H1 (cell line): ENCODE measurements around the gene HHAT. TPM values are rescaled to one million over a fixed set of nuclear protein-coding genes. Genes with fewer than 3 reads are reported as not detected.

Experiments used
- KDM1A ChIP-seq: fragments of 200-600, 300-600 bp; sonication (generic); IDR thresholded peaks from 2 replicates; pipeline ENCODE4 v1.7.1; 2016; ENCODE audit warnings: mild to moderate bottlenecking, low read length, borderline replicate concordance
- NANOG ChIP-seq: IDR thresholded peaks from 2 replicates; pipeline ENCODE4 v1.6.1; 2011; ENCODE audit warnings: low read length, low read depth, mild to moderate bottlenecking, inconsistent platforms; ENCODE audit not compliant: insufficient read depth, poor library complexity, severe bottlenecking
- RAD21 ChIP-seq, 2 experiments: IDR thresholded peaks in 1 of 2; conservative IDR thresholded peaks in 1 of 2; 2 replicates each; pipeline ENCODE4 v1.6.1; 2011; ENCODE audit warnings: low read depth in 2 of 2, low read length in 2 of 2, improper control_type of control experiment in 1 of 2, inconsistent platforms in 1 of 2, mild to moderate bottlenecking in 1 of 2, moderate library complexity in 1 of 2
- SAP30 ChIP-seq: fragments of 300-600 bp; sonication (generic); IDR thresholded peaks from 2 replicates; pipeline ENCODE4 v1.7.1; 2012; ENCODE audit warnings: low read length, moderate library complexity, mild to moderate bottlenecking, inconsistent platforms; ENCODE audit not compliant: insufficient read depth, insufficient replicate concordance
- SP4 ChIP-seq: IDR thresholded peaks from 2 replicates; pipeline ENCODE4 v1.6.1; 2012; ENCODE audit warnings: low read length, inconsistent platforms
- polyA plus RNA-seq, 7 experiments: library from polyadenylated mRNA; depleted of rRNA in 3 of 7; stranded (reverse) in 5 of 7; unstranded in 2 of 7; fragments of >200 nt in 5 of 7; fragments of 200-250 nt in 2 of 7; gene quantifications; 1 replicate in 5 of 7; 2 replicates in 1 of 7; 4 replicates in 1 of 7; pipeline versions ENCODE4 v1.2.1 to v1.2.3, GENCODE V29; 2011 to 2013; ENCODE audit warnings: missing spikeins in 2 of 7, mixed read lengths in 2 of 7
- total RNA-seq: library from RNA; stranded (reverse); fragmentation: NEBNext Ultra II Directional; extraction: Animal tissue kit (Norgen Biotek cat#: 25700); gene quantifications from 2 replicates; pipeline ENCODE4 v1.2.1, GENCODE V29; 2021

The HHAT gene
- total and polyA plus RNA-seq, 2 of the 8 experiments (the other 6 are each of a cell fraction or from before 2014, with no cell fraction given), result 0.15 to 0.51 TPM

DNA sequence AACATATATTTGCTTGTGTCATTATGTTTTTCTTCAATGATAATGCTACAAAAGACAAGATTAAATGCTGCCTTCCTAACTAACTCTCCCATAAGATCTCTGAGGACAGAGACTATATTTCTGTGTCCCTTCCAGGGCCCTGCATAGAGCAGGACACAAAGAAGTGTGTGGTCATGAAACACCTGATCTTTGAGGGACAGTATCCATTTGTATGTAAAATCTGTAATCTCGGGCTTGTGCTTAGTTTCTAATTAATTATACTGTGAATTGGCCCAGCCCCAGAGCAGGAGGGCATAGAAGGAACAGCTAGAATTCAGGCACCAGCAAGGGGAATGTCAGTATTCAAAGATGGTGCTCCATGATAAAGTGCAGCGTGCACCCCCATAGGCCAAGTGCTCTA, 374.9 kb downstream of the HHAT start (continued):
- TF ChIP-seq KDM1A, result no peak
- no peak for TF ChIP-seq NANOG
- no peak for TF ChIP-seq SAP30
- TF ChIP-seq SP4, result no peak
- no peak for TF ChIP-seq RAD21 (IDR thresholded peaks at IDR 0.05 in 1 of 2, conservative IDR thresholded peaks at IDR 0.05 in 1 of 2; ENCODE audit: low read depth in 2 of 2, low read length in 2 of 2)
